Measurements from ENCODE around the gene GNAI3. TPM values are rescaled to one million over a fixed set of nuclear protein-coding genes. Genes with fewer than 3 reads are reported as not detected.

GNAI3 gene
- total RNA-seq, 1 experiment from 2014 or later: 6.8 TPM

DNA sequence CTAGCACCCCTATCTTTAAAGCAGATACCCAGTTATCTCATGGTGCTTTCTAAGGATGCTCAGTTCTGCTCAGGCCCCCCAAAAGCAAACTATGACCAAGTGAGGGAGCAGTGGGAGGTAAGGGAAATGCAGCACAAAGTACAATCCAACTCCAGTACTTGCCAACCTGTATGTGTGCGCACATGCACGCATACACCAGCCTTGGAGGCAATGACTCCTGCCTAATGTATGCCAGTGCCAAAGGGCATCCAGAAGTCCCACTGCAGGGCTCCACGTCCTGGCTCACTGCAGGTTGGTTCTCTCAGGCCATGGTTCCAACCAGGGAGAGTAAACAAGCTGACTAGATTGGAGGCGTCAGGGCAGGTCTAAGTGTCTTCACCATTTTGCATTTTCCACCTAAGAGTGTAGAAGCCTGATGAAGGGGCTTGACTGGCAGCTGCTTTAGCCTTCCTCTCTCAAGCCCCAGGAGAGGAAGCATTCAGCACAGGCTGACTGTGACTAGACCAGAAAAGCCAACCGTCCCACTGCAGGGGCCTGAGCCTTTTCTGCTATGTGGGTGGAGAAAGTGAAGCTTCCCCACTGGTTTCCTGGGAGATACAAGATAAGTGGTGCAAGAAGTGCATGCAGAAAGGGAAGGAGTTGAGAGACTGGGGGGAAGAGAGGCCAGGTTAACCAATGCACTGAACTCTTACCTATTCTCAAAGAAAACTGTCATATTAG is 46.6 kb upstream of the GNAI3 start:
- intact Hi-C loops (cut with micrococcal nuclease): no loop called here
- Histone ChIP-seq H3K4me1 (ENCODE audit: insufficient read depth, low read length) (peaks cover 12% of the 10 kb centered on the region; the same call in 1 of the 2 replicates), H3K9me2 (replicated peaks; ENCODE audit: low read length) (no peaks in the 10 kb centered on the region), H3K27me3 (ENCODE audit: low read length) (no peaks in the 10 kb centered on the region), H3K27ac (ENCODE audit: low read length) (no peak overlapping the region), H3K36me3 (ENCODE audit: low read depth, low read length) (no peaks in the 10 kb centered on the region; the same call in 1 of the 2 replicates), H3K4me2 (ENCODE audit: low read length) (no peak overlapping the region), H3K9me3 (ENCODE audit: low read length) (no peaks in the 10 kb centered on the region), H3F3A (ENCODE audit: low read length, unreplicated experiment) (no peaks in the 10 kb centered on the region), H3K4me3 (ENCODE audit: low read length) (no peak overlapping the region), H3K9ac (ENCODE audit: low read length) (no peak overlapping the region), H2AFZ (ENCODE audit: low read length) (no peak overlapping the region), H3K79me2 (ENCODE audit: low read length) (0 out of 2 replicates have a peak, but pooled peaks cover 3% of the 10 kb centered on the region), H4K20me1 (ENCODE audit: low read length) (no peaks in the 10 kb centered on the region)
- no peak for DNase-seq
- no peak for ATAC-seq
- POLR2A ChIA-PET (ENCODE audit: unreplicated experiment): no interaction called here
- CTCF ChIA-PET: no interaction called here
- TF ChIP-seq CTCF (conservative IDR thresholded peaks at IDR 0.05; ENCODE audit: low read depth, low read length) (no peak), EZH2 (IDR thresholded peaks at IDR 0.05; ENCODE audit: low read length, unreplicated experiment) (no peak), EZH2phosphoT487 (IDR thresholded peaks at IDR 0.05; ENCODE audit: borderline replicate concordance, low read length) (no peak)
- no TSS peak for BruUV-seq (replicated peaks)

- Histone ChIP-seq H3K27me3 (ENCODE audit: low read length) (no peaks in the 10 kb centered on the region), H3K79me2 (ENCODE audit: low read length) (0 out of 2 replicates have a peak, but pooled peaks cover 3% of the 10 kb centered on the region), H3K9me3 (ENCODE audit: low read length) (no peaks in the 10 kb centered on the region), H3K4me2 (ENCODE audit: low read length) (no peak overlapping the region), H3F3A (ENCODE audit: low read length, unreplicated experiment) (no peaks in the 10 kb centered on the region), H3K9me2 (replicated peaks; ENCODE audit: low read length) (no peaks in the 10 kb centered on the region), H3K4me1 (ENCODE audit: insufficient read depth, low read length) (peaks cover 12% of the 10 kb centered on the region; the same call in 1 of the 2 replicates), H3K9ac (ENCODE audit: low read length) (no peak overlapping the region), H3K27ac (ENCODE audit: low read length) (no peak overlapping the region), H2AFZ (ENCODE audit: low read length) (no peak overlapping the region), H3K4me3 (ENCODE audit: low read length) (no peak overlapping the region), H3K36me3 (ENCODE audit: low read depth, low read length) (no peaks in the 10 kb centered on the region; the same call in 1 of the 2 replicates), H4K20me1 (ENCODE audit: low read length) (no peaks in the 10 kb centered on the region)
- CTCF ChIA-PET: no interaction called here
- ATAC-seq: no peak
- no peak for DNase-seq
- TF ChIP-seq EZH2phosphoT487 (IDR thresholded peaks at IDR 0.05; ENCODE audit: borderline replicate concordance, low read length): no peak
- TF ChIP-seq CTCF (conservative IDR thresholded peaks at IDR 0.05; ENCODE audit: low read depth, low read length): no peak
- intact Hi-C loops (cut with micrococcal nuclease): no loop called here
- POLR2A ChIA-PET (ENCODE audit: unreplicated experiment): no interaction called here
- BruUV-seq (replicated peaks): no TSS peak
Measured at GRCh38 chr1:109502364-109502851, 46.0 kb upstream of the GNAI3 start.

- H2AFZ ChIP-seq (ENCODE audit: low read length): no peak overlapping the region
- H3K9ac ChIP-seq (ENCODE audit: low read length): no peak overlapping the region
- no peaks in the 10 kb centered on the region for H3K27me3 ChIP-seq (ENCODE audit: low read length)
- no peaks in the 10 kb centered on the region; the same call in 1 of the 2 replicates for H3K36me3 ChIP-seq (ENCODE audit: low read depth, low read length)
- ATAC-seq (no peak), DNase-seq (no peak)
- no peaks in the 10 kb centered on the region for H4K20me1 ChIP-seq (ENCODE audit: low read length)
- no TSS peak for BruUV-seq (replicated peaks)
- no peak for TF ChIP-seq CTCF (conservative IDR thresholded peaks at IDR 0.05; ENCODE audit: low read depth, low read length)
- no peak for TF ChIP-seq EZH2phosphoT487 (IDR thresholded peaks at IDR 0.05; ENCODE audit: borderline replicate concordance, low read length)
- ChIA-PET CTCF (interaction anchor here (0.6 to 1.1 kb wide), 2 partner anchors 16 to 28 kb away, joined by 3 read pairs; no protein-coding TSS in a partner anchor), POLR2A (ENCODE audit: unreplicated experiment) (no interaction called here)
- H3F3A ChIP-seq (ENCODE audit: low read length, unreplicated experiment): no peaks in the 10 kb centered on the region
- no peak overlapping the region for H3K27ac ChIP-seq (ENCODE audit: low read length)
- no peaks in the 10 kb centered on the region for H3K9me3 ChIP-seq (ENCODE audit: low read length)
- peaks cover 10% of the 10 kb centered on the region; the same call in 1 of the 2 replicates for H3K4me1 ChIP-seq (ENCODE audit: insufficient read depth, low read length)
- H3K9me2 ChIP-seq (replicated peaks; ENCODE audit: low read length): no peaks in the 10 kb centered on the region
- no peak overlapping the region for H3K4me2 ChIP-seq (ENCODE audit: low read length)
- no peaks in the 10 kb centered on the region for H3K79me2 ChIP-seq (ENCODE audit: low read length)
- H3K4me3 ChIP-seq (ENCODE audit: low read length): no peak overlapping the region
- intact Hi-C loops (cut with micrococcal nuclease): no loop called here
Measured at GRCh38 chr1:109503935-109504334, 44.5 kb upstream of the GNAI3 start.

Measured in PC-3 (cell line).